ENCODE results near the gene MYO1D. TPM values are rescaled to one million over a fixed set of nuclear protein-coding genes. Genes with fewer than 3 reads are reported as not detected.

MYO1D gene
- total RNA-seq, 2 donors from 2014 or later: 21.4 to 48.3 TPM

- intact Hi-C loops (cut with DNase I): no loop called here
- ATAC-seq: no peak
Observed at GRCh38 chr17:32792207-32792606, 84.7 kb downstream of the MYO1D start.

GRCh38 chr17:32786169-32786568 lies 90.8 kb downstream of the MYO1D start:
- Histone ChIP-seq H3K4me3 (no peak overlapping the region), H3K27ac (no peak overlapping the region), H3K4me1 (no peaks in the 10 kb centered on the region), H3K36me3 (replicated peaks in 1 of 2; ENCODE audit: insufficient read depth in 1 of 2, low read depth in 2 of 2) (no peaks in the 10 kb centered on the region), H3K9me3 (no peaks in the 10 kb centered on the region), H3K27me3 (no peaks in the 10 kb centered on the region)
- ATAC-seq: no peak
- intact Hi-C loops (cut with DNase I): loop anchor here (10.0 kb wide), 2 partner anchors 89 to 119 kb away; partner anchors contain the start of gene MYO1D
- no peak for TF ChIP-seq POLR2A (IDR thresholded peaks at IDR 0.05)
- TF ChIP-seq, protein P1, sequence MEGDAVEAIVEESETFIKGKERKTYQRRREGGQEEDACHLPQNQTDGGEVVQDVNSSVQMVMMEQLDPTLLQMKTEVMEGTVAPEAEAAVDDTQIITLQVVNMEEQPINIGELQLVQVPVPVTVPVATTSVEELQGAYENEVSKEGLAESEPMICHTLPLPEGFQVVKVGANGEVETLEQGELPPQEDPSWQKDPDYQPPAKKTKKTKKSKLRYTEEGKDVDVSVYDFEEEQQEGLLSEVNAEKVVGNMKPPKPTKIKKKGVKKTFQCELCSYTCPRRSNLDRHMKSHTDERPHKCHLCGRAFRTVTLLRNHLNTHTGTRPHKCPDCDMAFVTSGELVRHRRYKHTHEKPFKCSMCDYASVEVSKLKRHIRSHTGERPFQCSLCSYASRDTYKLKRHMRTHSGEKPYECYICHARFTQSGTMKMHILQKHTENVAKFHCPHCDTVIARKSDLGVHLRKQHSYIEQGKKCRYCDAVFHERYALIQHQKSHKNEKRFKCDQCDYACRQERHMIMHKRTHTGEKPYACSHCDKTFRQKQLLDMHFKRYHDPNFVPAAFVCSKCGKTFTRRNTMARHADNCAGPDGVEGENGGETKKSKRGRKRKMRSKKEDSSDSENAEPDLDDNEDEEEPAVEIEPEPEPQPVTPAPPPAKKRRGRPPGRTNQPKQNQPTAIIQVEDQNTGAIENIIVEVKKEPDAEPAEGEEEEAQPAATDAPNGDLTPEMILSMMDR (IDR thresholded peaks at IDR 0.05): no peak
- DNase-seq: no peak
- WGBS, 2 donors: 90 to 96% methylated on average over 3 of the region's 3 CpGs

More at GRCh38 chr17:32792207-32792606, 84.7 kb downstream of the MYO1D start:
- Histone ChIP-seq H3K4me3 (no peak overlapping the region), H3K27me3 (no peaks in the 10 kb centered on the region), H3K4me1 (peaks cover 9% of the 10 kb centered on the region), H3K36me3 (replicated peaks in 1 of 2; ENCODE audit: insufficient read depth in 1 of 2, low read depth in 2 of 2) (no peaks in the 10 kb centered on the region), H3K27ac (no peak overlapping the region), H3K9me3 (no peaks in the 10 kb centered on the region)
- TF ChIP-seq POLR2A (IDR thresholded peaks at IDR 0.05): no peak
- TF ChIP-seq, protein P1 (IDR thresholded peaks at IDR 0.05): no peak
- DNase-seq: no peak
- WGBS, 2 donors: 71 to 81% methylated on average over 1 of the region's 1 CpG

- no peaks in the 10 kb centered on the region for H3K9me3 ChIP-seq
- no peak for ATAC-seq
- no peaks in the 10 kb centered on the region for H3K27me3 ChIP-seq
- no peak for DNase-seq
- TF ChIP-seq, protein P1 (IDR thresholded peaks at IDR 0.05): no peak
- TF ChIP-seq POLR2A (IDR thresholded peaks at IDR 0.05): no peak
- no peaks in the 10 kb centered on the region for H3K36me3 ChIP-seq (replicated peaks in 1 of 2; ENCODE audit: insufficient read depth in 1 of 2, low read depth in 2 of 2)
- no peak overlapping the region for H3K27ac ChIP-seq
- intact Hi-C loops (cut with DNase I): loop anchor here (10.0 kb wide), 2 partner anchors 91 to 121 kb away; partner anchors contain the start of gene MYO1D
- 70 to 72% methylated on average over 3 of the region's 3 CpGs for WGBS, 2 donors
- no peaks in the 10 kb centered on the region for H3K4me1 ChIP-seq
- H3K4me3 ChIP-seq: no peak overlapping the region
Observed at GRCh38 chr17:32784113-32784512, 92.8 kb downstream of the MYO1D start.

GRCh38 chr17:32783602-32784001 lies 93.3 kb downstream of the MYO1D start:
- DNase-seq: peak in 1 of 4 donors; percentile 21

More at GRCh38 chr17:32783602-32784001, 93.3 kb downstream of the MYO1D start:
- Histone ChIP-seq H3K9me3 (no peaks in the 10 kb centered on the region), H3K4me3 (no peak overlapping the region), H3K27me3 (no peaks in the 10 kb centered on the region), H3K4me1 (no peaks in the 10 kb centered on the region), H3K36me3 (replicated peaks in 1 of 2; ENCODE audit: insufficient read depth in 1 of 2, low read depth in 2 of 2) (no peaks in the 10 kb centered on the region), H3K27ac (no peak overlapping the region)
- 1 to 34% methylated on average over 3 of the region's 3 CpGs for WGBS, 2 donors
- no peak for TF ChIP-seq POLR2A (IDR thresholded peaks at IDR 0.05)
- TF ChIP-seq, protein P1 (IDR thresholded peaks at IDR 0.05): peak; percentile 41 to 91 (median 76)
- intact Hi-C loops (cut with DNase I): loop anchor here (10.0 kb wide), 2 partner anchors 91 to 121 kb away; partner anchors contain the start of gene MYO1D
- peak; percentile 68 for ATAC-seq

Data from body of pancreas (tissue), 4 donors.